Medulla oblongata (tissue), 1 donor: ENCODE results near the gene CAMK1D.
"Not testable (repeated sequence)": the region's sequence is repeated elsewhere in the genome, so short reads cannot be mapped to it uniquely, and the experiment has no call there.

Experiments used
- DNase-seq: peaks from one replicate; pipeline ENCODE4 v3.0.0-alpha.2; 2015; ENCODE audit errors: extremely low spot score

Gene CAMK1D

GRCh38 chr10:12348870-12349628 is at the start of gene CAMK1D:
CAMK1D (plus strand) TSS chr10:12349547.
- DNase-seq, result peak; percentile 66

- DNase-seq, result not testable (repeated sequence)
Observed at GRCh38 chr10:12301036-12301435, 48.3 kb upstream of the CAMK1D start.

GRCh38 chr10:12308057-12308456 is 41.3 kb upstream of the CAMK1D start:
- no peak for DNase-seq

- no peak for DNase-seq
Observed at GRCh38 chr10:12308736-12309375, 40.5 kb upstream of the CAMK1D start.

GRCh38 chr10:12309783-12310182 is 39.6 kb upstream of the CAMK1D start:
- not testable (repeated sequence) for DNase-seq

GRCh38 chr10:12314836-12315235 is 34.5 kb upstream of the CAMK1D start:
- no peak for DNase-seq

GRCh38 chr10:12319076-12319475 is 30.3 kb upstream of the CAMK1D start:
- no peak for DNase-seq

GRCh38 chr10:12320892-12321291 is 28.5 kb upstream of the CAMK1D start:
- no peak for DNase-seq

- no peak for DNase-seq
Observed at GRCh38 chr10:12321641-12322040, 27.7 kb upstream of the CAMK1D start.

- DNase-seq, result peak; percentile 38
Observed at GRCh38 chr10:12322583-12323131, 26.7 kb upstream of the CAMK1D start.

GRCh38 chr10:12324530-12324929 is 24.8 kb upstream of the CAMK1D start:
- DNase-seq, result no peak

GRCh38 chr10:12327074-12327473 is 22.3 kb upstream of the CAMK1D start:
- DNase-seq, result no peak

GRCh38 chr10:12327476-12327875 is 21.9 kb upstream of the CAMK1D start:
- DNase-seq, result no peak

- DNase-seq, result not testable (repeated sequence)
Observed at GRCh38 chr10:12328312-12328711, 21.0 kb upstream of the CAMK1D start.

- DNase-seq, result no peak
Observed at GRCh38 chr10:12332572-12333379, 16.6 kb upstream of the CAMK1D start.

GRCh38 chr10:12333380-12334185 is 15.8 kb upstream of the CAMK1D start:
- DNase-seq, result peak; percentile 51

GRCh38 chr10:12334186-12334530 is 15.2 kb upstream of the CAMK1D start:
- no peak for DNase-seq

- not testable (repeated sequence) for DNase-seq
Observed at GRCh38 chr10:12335169-12335568, 14.2 kb upstream of the CAMK1D start.

GRCh38 chr10:12337453-12338372 is 11.6 kb upstream of the CAMK1D start:
- DNase-seq, result no peak

GRCh38 chr10:12338981-12339380 is 10.4 kb upstream of the CAMK1D start:
- DNase-seq, result no peak
